ENCODE data around the gene LHFPL6.

LHFPL6 gene

GRCh38 chr13:39512687-39513086 lies 90.3 kb downstream of the LHFPL6 start:
- DNase-seq (ENCODE audit: low read depth, low spot score): peak; percentile 22

DNA sequence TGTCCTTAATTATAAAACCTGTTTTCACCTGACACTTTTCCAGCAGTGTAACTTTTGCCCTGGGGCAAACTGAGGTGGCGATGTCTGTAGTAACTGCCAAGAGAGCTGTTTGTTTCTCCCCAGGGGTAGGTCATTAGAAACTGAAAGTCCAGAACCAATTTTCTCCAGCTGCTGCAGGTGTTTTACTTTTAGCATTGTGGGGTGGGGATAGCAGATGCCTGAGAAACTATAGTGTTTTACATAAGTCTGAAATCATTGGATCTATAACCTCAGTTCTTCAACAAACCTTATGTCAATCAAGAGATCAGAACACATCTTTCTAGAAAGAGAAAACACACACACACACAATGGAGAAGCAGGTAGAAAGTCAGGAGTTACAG lies 92.7 kb downstream of the LHFPL6 start:
- DNase-seq (ENCODE audit: low read depth, low spot score): peak; percentile 80

DNA sequence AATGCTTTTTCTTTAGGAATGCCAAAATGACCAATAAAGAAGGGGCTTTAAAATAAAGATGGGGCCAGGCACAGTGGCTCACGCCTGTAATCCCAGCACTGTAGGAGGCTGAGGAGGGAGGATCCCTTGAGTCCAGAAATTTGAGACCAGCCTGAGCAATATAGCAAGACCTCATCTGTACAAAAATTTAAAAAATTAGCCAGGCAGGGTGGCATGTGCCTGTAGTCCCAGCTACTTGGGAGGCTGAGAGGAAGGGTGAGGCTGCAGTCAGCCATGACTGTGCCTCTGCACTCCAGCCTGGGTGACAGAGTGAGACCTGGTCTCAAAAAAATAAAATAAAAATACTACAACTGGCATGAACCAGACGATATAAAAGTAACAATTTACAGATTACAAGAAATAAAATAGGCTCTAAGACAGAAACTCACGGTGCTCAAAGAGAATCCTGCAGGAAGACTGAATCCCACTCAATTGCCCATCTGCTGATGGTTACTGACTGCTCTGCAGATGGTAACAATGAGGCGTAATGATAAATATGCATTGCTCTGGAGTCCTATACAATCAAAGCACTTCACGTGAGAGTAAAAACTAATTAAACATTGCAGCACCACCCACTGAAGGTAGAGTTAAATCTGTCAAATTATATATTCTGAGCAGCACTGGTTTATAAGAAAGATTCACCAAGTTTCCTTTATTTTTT lies 93.2 kb downstream of the LHFPL6 start:
- DNase-seq (ENCODE audit: low read depth, low spot score): no peak

- DNase-seq (ENCODE audit: low read depth, low spot score): no peak
These were observed 96.2 kb downstream of the LHFPL6 start for GRCh38 chr13:39506559-39507390.

DNA sequence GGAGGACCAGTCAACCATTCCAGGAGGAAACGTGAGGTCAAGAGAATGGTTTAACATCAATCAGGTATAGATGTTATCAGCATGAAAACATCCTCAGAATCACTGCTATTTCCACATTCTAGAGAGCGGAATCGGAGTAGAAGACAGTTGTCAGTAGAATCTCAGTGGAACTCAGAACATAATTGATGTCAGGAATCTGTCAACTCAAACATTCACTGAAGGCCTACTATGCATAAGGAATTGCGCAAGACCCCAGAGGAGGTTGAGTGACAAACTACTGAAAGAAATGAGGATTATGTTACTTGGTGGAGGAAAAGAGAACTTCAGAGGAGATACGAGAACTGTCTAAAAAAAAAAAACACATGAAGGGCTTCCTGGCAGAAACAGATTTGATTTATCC lies 97.8 kb downstream of the LHFPL6 start:
- no peak for DNase-seq (ENCODE audit: low read depth, low spot score)

- DNase-seq (ENCODE audit: low read depth, low spot score): peak; percentile 81
These were observed 99.9 kb downstream of the LHFPL6 start for GRCh38 chr13:39503048-39503447.

GRCh38 chr13:39501702-39502324 lies 101.2 kb downstream of the LHFPL6 start:
- peak; percentile 90 for DNase-seq (ENCODE audit: low read depth, low spot score)

DNA sequence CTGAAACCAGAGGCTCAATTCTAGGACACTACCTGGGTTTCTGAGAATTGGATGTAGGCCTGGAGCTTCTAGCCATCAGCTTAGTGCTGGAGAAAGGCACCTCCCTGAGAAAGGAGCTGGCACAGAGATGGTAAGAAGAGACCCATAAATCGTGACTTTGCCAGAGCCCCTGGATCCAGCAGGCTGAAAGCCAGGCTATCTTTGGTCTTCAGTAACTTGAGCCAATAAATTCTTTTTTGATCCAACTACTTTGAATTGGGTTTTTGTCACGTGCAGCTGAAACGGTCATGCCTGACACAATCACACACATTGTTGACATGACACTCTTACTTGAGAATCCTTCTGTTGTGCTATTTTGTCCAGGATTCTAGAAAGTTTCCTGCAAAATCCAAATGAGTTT lies 103.4 kb downstream of the LHFPL6 start:
- no peak for DNase-seq (ENCODE audit: low read depth, low spot score)

GRCh38 chr13:39498471-39499114 lies 104.4 kb downstream of the LHFPL6 start:
- DNase-seq (ENCODE audit: low read depth, low spot score): peak; percentile 50

GRCh38 chr13:39496506-39496905 lies 106.5 kb downstream of the LHFPL6 start:
- DNase-seq (ENCODE audit: low read depth, low spot score): no peak

- DNase-seq (ENCODE audit: low read depth, low spot score): no peak
These were observed 108.4 kb downstream of the LHFPL6 start for GRCh38 chr13:39494633-39495032.

DNA sequence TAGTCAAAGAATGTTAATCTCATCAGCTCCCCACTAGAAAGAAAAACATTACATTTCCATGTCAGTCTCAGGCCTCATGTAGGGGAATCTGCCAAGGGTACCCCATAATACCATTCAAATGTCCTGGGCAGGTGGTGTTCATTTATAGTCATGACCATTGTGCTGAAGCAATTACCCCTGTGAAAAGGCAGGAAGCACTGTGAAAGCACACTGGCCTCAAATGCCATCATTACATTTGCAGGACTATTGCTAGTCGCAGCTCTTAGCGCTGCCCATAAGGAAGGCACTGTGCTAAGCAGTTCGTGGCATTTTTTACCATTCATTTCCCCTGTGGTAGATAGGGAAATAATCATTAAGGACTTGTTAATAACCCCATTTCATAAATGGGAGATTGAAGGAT lies 109.0 kb downstream of the LHFPL6 start:
- DNase-seq (ENCODE audit: low read depth, low spot score): no peak

DNA sequence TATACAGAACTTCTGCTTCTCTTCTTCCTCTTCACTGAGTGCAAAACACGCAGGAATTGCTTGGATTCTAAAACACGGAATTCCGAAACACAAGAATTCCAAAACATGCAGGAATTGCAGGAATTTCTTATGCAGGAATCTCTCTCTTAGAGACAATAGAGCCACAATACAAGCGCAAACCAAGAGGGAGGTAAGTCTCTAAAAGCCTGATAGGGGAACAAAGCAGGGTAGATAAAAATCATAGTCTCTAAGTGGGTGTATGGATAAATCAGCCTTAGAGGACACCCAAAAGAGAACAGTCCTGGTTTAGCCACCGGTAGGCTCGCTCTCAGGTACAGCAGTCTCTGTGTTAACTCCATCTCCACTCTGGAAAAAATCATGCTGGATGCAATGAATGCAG lies 112.9 kb downstream of the LHFPL6 start:
- DNase-seq (ENCODE audit: low read depth, low spot score): peak; percentile 70

DNA sequence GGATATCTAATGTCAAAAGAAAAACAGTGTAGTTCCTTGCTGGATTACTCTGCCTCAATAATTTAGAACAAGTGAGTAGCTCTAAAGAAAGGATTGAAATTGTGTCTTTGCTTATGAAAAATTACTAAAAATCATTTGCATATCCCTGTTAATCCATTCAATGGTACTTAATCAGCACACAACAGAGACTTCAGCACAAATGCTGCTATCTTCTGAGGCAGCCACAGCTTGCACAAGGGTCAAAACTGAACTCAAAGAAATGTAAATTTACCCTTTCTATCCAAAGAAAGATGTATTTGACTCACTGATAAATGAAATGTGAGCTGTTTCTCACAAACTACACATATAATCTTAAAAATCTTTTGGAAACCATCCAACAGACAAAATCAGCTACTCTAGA lies 116.2 kb downstream of the LHFPL6 start:
- no peak for DNase-seq (ENCODE audit: low read depth, low spot score)

GRCh38 chr13:39485314-39485700 lies 117.7 kb downstream of the LHFPL6 start:
- DNase-seq (ENCODE audit: low read depth, low spot score): no peak

- DNase-seq (ENCODE audit: low read depth, low spot score): no peak
These were observed 118.3 kb downstream of the LHFPL6 start for GRCh38 chr13:39484506-39485313.

- DNase-seq (ENCODE audit: low read depth, low spot score): no peak
These were observed 119.7 kb downstream of the LHFPL6 start for GRCh38 chr13:39483326-39483725.

DNA sequence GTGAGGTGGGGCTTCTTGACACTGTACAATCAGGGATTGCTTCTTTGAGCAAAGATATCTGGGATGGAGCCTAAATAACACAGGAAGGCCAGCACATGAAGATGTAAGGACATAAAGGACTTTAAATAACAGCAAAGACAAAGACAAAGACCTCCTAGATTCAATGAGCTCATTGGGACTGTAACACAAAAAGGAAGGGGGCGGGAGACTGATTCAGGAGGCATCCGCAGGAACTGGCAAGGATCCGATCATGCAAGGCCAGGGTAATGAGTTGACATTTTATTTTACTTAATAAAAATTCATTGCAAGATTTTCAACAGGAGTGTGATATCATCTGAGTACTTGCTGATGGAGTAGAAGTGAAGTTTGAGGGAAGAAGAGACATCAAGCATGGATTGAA lies 121.5 kb downstream of the LHFPL6 start:
- DNase-seq (ENCODE audit: low read depth, low spot score): no peak

DNA sequence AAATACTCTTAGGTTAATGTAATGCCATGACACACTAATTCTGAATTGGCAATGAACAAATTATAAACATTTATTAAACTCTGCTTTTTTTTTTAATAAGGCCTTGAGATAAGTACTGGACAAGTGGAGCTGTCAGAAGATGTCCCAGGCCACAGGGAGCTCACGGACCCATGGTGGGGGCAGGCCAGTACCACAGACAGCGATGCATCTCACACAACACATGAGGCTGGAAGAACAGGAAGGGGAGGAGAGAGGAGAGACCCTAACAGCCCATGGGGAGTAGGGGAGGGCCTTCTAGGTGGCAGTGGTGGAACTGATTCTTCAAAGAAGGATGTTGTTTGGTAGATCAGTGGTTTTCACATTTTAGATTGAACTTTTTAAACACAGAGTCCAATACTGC lies 128.4 kb downstream of the LHFPL6 start:
- DNase-seq (ENCODE audit: low read depth, low spot score): no peak

DNA sequence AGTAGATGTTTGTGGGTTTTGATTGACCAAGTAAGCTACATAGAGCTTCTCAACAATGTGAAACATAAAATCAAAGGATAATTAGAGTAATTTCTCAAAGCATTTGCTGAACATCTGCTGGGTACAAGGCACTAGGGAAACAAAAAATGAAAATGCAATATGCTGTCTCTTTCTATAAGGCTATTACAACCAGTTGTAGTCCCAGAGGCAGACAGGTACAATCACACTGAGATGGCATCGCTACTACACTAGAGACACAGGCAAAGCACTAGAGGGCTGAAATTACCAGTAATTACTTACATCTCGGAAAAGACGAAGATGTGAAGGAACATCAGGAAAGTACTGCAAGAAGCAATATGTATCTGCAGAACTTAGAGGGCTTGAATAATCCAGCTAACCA lies 133.3 kb downstream of the LHFPL6 start:
- DNase-seq (ENCODE audit: low read depth, low spot score): no peak

DNA sequence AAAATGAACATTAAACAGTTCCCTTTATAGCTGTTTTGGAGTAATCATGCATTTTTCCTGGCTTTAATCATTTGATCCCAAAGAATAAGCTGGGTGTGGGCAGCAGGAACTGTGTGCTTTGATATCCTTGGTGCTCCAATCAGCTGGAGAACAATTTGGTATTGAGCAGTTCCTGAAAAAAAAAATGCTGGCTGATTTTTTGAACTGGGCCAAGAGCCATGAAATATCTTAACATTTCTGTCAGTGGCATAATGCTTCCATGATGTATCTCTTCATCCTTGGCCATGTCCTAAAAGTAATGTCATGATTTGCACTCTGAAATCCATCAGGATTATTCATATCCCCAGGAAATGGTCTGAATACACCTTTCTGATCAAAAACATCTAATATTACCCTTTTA lies 134.7 kb downstream of the LHFPL6 start:
- DNase-seq (ENCODE audit: low read depth, low spot score): no peak
